ENCODE data around the gene MATN1. TPM values are rescaled to one million over a fixed set of nuclear protein-coding genes. Genes with fewer than 3 reads are reported as not detected.

Gene MATN1
- total and polyA plus RNA-seq, 9 donors = 0.71 to 2.1 (median 0.88) TPM

DNA sequence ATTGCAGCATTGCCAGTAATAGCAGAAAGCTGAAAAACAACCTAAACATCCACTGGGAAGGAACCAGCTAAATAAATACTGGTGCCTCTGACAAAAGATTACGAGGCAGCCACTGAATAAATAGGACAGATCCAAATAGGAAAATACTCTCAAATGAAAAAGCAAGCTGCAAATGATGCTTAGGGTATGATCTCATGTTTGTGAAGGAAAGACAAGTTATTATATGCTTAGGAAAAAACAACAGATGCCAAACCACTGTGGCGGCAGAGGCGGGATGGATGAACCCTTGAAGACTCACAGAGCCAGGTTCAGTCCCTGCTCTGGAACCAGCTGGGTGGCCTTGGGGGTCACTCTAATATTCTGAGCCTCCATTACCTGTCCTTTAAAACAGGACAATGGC, 41.6 kb downstream of the MATN1 start:
- 57% methylated on average over 2 of the region's 3 CpGs for WGBS (ENCODE audit: insufficient coverage)
- Histone ChIP-seq H3K36me3 (ENCODE audit: control insufficient read depth, insufficient read depth, low read length) (no peaks in the 10 kb centered on the region), H3K9me3 (replicated peaks; ENCODE audit: control insufficient read depth, low read depth, low read length) (peaks cover 3% of the 10 kb centered on the region), H3K4me1 (ENCODE audit: control insufficient read depth, insufficient read depth, low read length) (peaks cover 9% of the 10 kb centered on the region), H3K27me3 (ENCODE audit: control insufficient read depth, insufficient read depth, low read length) (peaks cover 44% of the 10 kb centered on the region), H3K4me3 (ENCODE audit: low read length) (no peak overlapping the region), H3K27ac (ENCODE audit: low read length) (no peak overlapping the region)
- no peak for DNase-seq

DNA sequence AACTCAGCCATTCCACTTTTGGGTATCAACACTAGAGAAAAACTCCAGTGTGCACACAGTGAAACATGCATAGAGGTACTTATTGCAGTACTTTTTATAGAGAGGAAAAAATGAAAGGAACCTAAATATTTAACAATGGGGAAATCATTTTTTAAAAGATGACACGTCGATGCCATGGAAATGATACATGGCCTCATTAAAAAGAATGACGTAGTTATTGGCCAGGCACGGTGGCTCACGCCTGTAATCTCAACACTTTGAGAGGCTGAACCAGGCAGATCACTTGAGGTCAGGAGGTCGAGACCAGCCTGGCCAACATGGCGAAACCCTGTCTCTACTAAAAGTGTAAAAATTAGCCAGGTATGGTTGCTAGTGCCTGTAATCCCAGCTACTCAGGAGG, 42.5 kb downstream of the MATN1 start:
- no peak for DNase-seq
- Histone ChIP-seq H3K36me3 (ENCODE audit: control insufficient read depth, insufficient read depth, low read length) (no peaks in the 10 kb centered on the region), H3K4me1 (ENCODE audit: control insufficient read depth, insufficient read depth, low read length) (peaks cover 9% of the 10 kb centered on the region), H3K9me3 (replicated peaks; ENCODE audit: control insufficient read depth, low read depth, low read length) (peaks cover 3% of the 10 kb centered on the region), H3K27me3 (ENCODE audit: control insufficient read depth, insufficient read depth, low read length) (peaks cover 37% of the 10 kb centered on the region), H3K4me3 (ENCODE audit: low read length) (no peak overlapping the region), H3K27ac (ENCODE audit: low read length) (no peak overlapping the region)
- 62% methylated on average over 6 of the region's 7 CpGs for WGBS (ENCODE audit: insufficient coverage)

DNA sequence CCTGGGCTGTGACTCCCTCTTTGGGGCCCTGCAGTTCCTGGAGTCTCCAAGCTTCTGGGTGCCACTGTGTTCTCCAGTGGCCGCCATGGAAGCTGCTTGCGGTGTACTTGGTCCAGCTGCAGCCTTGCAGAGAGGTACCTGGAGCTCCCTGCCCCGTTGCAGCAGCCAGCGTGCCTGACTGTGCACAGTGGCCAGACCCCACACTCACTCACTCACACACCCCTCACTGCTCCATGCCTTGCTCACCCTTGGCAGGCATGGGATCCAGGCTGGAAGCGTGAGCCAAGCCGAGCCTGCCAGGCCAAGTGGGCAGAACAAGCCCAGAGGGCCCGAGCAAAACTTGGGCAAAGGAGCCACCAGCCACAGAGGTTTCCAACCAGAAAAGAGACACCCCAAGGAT, 43.0 kb downstream of the MATN1 start:
- 100% methylated on average over 5 of the region's 7 CpGs for WGBS (ENCODE audit: insufficient coverage)
- peaks cover 32% of the 10 kb centered on the region for H3K27me3 ChIP-seq (ENCODE audit: control insufficient read depth, insufficient read depth, low read length)
- H3K4me3 ChIP-seq (ENCODE audit: low read length) = no peak overlapping the region
- no peak for DNase-seq
- H3K36me3 ChIP-seq (ENCODE audit: control insufficient read depth, insufficient read depth, low read length) = no peaks in the 10 kb centered on the region
- peaks cover 3% of the 10 kb centered on the region for H3K9me3 ChIP-seq (replicated peaks; ENCODE audit: control insufficient read depth, low read depth, low read length)
- H3K27ac ChIP-seq (ENCODE audit: low read length) = no peak overlapping the region
- peaks cover 6% of the 10 kb centered on the region for H3K4me1 ChIP-seq (ENCODE audit: control insufficient read depth, insufficient read depth, low read length)

DNA sequence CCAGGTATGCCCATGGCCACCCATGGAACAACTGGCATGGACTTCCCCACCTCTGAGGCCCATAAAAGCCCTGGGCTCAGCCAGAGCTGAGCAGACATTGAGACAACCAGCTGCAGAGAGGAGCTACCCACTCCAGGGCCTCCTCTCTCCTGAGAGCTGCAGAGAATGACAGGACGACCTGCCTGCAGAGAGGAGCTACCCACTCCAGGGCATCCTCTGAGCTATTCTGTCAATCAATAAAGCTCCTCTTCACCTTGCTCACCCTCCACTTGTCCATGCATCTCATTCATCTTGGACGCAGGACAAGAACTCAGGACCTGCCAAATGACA, 43.4 kb downstream of the MATN1 start:
- 50% methylated on average over 2 of the region's 2 CpGs for WGBS (ENCODE audit: insufficient coverage)
- Histone ChIP-seq H3K4me3 (ENCODE audit: low read length) (no peak overlapping the region), H3K9me3 (replicated peaks; ENCODE audit: control insufficient read depth, low read depth, low read length) (peaks cover 3% of the 10 kb centered on the region), H3K27me3 (ENCODE audit: control insufficient read depth, insufficient read depth, low read length) (peaks cover 27% of the 10 kb centered on the region), H3K4me1 (ENCODE audit: control insufficient read depth, insufficient read depth, low read length) (peaks cover 3% of the 10 kb centered on the region), H3K27ac (ENCODE audit: low read length) (no peak overlapping the region), H3K36me3 (ENCODE audit: control insufficient read depth, insufficient read depth, low read length) (no peaks in the 10 kb centered on the region)
- DNase-seq = no peak

DNA sequence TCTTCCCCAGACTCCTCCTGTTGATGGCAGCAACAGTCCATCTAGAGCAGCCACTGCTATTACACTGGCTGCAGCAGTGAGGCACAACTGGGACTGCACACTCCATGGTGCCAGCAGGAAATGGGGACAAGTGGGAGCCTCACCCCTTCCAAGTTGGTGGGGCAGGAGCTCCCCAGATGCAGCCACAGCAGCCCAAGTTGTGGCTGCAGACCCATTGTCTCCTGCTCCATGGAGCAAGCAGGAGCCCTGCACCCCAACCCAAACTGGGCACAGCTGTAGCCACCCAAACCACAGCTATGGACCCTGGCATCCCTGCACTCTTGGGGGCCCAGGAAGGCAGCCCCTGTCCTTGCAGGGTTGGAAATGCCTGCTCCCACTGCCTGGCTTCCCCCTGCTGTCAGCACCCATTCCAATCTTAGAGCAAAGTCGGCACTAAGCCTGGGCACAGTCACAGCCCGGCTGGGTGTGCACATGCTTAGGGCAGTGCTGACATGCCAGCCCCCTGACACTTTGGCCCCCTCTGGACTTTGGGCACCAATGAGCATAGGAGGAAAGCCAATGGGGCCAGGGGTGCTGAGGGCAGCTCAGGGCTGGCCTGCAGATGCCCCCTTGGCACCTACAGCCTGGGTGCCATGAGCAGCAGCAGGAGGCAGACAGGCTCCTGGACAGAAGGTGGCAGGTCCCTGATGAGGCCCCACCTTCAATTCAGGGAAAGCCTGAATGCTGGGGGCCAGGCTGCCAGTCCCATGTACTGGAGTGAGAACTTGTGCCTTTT, 44.0 kb downstream of the MATN1 start:
- WGBS (ENCODE audit: insufficient coverage) = 90% methylated on average over 2 of the region's 2 CpGs
- Histone ChIP-seq H3K27ac (ENCODE audit: low read length) (no peak overlapping the region), H3K27me3 (ENCODE audit: control insufficient read depth, insufficient read depth, low read length) (peaks cover 22% of the 10 kb centered on the region), H3K9me3 (replicated peaks; ENCODE audit: control insufficient read depth, low read depth, low read length) (peaks cover 3% of the 10 kb centered on the region), H3K4me1 (ENCODE audit: control insufficient read depth, insufficient read depth, low read length) (no peaks in the 10 kb centered on the region), H3K4me3 (ENCODE audit: low read length) (no peak overlapping the region), H3K36me3 (ENCODE audit: control insufficient read depth, insufficient read depth, low read length) (no peaks in the 10 kb centered on the region)
- no peak for DNase-seq

DNA sequence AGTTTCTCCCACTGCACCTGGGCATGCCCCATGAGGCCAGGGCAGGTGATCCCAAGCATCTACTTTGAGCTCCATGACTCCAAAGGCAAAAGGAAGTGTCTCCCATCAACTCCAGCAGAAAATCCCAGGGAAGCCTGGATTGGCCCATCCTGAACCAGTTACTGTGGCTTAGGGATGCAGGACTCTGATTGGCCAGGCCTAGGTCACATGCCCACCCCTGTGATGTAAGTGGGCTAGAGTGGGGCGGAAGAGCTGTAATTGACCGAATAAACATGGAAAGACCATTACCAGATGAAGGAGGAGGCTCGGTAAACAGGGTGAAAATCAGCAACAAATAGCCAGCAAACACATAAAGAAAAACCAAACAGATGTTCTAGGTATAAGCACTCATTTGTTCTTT, 45.2 kb downstream of the MATN1 start:
- no CpG with 5 or more reads among the region's 3 CpGs for WGBS (ENCODE audit: insufficient coverage)
- Histone ChIP-seq H3K4me1 (ENCODE audit: control insufficient read depth, insufficient read depth, low read length) (no peaks in the 10 kb centered on the region), H3K36me3 (ENCODE audit: control insufficient read depth, insufficient read depth, low read length) (no peaks in the 10 kb centered on the region), H3K27me3 (ENCODE audit: control insufficient read depth, insufficient read depth, low read length) (peaks cover 11% of the 10 kb centered on the region), H3K9me3 (replicated peaks; ENCODE audit: control insufficient read depth, low read depth, low read length) (peaks cover 3% of the 10 kb centered on the region), H3K27ac (ENCODE audit: low read length) (no peak overlapping the region), H3K4me3 (ENCODE audit: low read length) (no peak overlapping the region)
- DNase-seq = no peak

DNA sequence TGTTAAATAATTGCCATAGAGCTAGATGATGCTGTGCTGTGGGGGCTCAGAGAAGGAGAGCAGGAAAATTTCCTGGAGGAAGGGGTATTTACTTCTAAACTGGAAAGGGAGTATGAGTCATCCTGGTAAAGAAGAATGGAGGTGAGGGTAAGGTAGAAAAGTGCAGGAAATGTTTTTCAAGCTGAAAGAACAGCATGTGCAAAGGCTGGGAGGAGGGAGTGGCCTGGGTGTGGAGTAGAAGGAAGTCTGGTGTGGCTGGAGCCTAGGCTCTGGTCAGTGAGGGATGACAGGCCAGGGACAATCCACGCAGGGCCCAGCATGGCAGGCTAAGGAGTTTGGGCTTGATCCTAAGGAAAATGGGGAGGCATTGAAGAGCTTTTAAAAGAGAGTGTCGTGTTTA, 45.9 kb downstream of the MATN1 start:
- Histone ChIP-seq H3K4me1 (ENCODE audit: control insufficient read depth, insufficient read depth, low read length) (no peaks in the 10 kb centered on the region), H3K27ac (ENCODE audit: low read length) (no peak overlapping the region), H3K36me3 (ENCODE audit: control insufficient read depth, insufficient read depth, low read length) (no peaks in the 10 kb centered on the region), H3K9me3 (replicated peaks; ENCODE audit: control insufficient read depth, low read depth, low read length) (peaks cover 3% of the 10 kb centered on the region), H3K27me3 (ENCODE audit: control insufficient read depth, insufficient read depth, low read length) (peaks cover 6% of the 10 kb centered on the region), H3K4me3 (ENCODE audit: low read length) (no peak overlapping the region)
- WGBS (ENCODE audit: insufficient coverage) = 80% methylated on average over 2 of the region's 2 CpGs
- no peak for DNase-seq

DNA sequence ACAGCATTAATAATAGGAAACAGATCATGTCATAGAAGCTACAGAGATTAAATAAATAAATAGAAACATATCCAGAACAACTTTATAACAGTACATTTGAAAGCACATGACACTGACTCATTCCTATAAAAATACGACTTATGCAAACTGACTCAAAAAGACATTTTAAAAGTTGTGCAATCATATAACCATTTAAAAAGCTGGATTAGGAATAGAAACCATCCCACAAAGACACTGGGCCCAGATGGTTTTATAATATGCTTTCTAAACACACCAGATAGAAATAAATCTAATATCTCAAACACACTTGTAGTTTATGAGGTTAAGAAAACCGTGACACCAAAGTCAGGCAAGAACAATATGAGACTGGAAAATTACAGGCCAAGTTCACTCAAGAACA, 47.6 kb downstream of the MATN1 start:
- no peaks in the 10 kb centered on the region for H3K27me3 ChIP-seq (ENCODE audit: control insufficient read depth, insufficient read depth, low read length)
- no peaks in the 10 kb centered on the region for H3K36me3 ChIP-seq (ENCODE audit: control insufficient read depth, insufficient read depth, low read length)
- WGBS (ENCODE audit: insufficient coverage) = no CpG with 5 or more reads among the region's 2 CpGs
- H3K4me3 ChIP-seq (ENCODE audit: low read length) = no peak overlapping the region
- no peak for DNase-seq
- no peaks in the 10 kb centered on the region for H3K4me1 ChIP-seq (ENCODE audit: control insufficient read depth, insufficient read depth, low read length)
- peaks cover 3% of the 10 kb centered on the region for H3K9me3 ChIP-seq (replicated peaks; ENCODE audit: control insufficient read depth, low read depth, low read length)
- no peak overlapping the region for H3K27ac ChIP-seq (ENCODE audit: low read length)

DNA sequence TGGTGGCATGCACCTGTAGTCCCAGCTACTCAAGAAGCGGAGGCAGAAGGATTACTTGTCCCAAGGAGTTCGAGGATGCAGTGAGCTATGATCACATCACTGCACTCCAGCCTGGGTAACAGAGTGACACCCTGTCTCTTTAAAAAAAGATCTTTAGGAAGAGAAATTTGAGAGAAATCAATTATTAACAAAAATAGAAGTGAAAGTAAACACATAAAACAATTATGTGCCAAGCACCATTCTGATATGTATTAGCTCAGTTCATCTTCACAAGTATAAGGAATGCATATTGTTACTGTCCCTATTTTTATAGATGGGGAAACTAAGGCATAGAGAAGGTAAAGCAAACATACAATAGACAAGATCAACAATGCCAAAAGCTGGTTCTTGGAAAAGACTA, 48.1 kb downstream of the MATN1 start:
- no peaks in the 10 kb centered on the region for H3K4me1 ChIP-seq (ENCODE audit: control insufficient read depth, insufficient read depth, low read length)
- H3K4me3 ChIP-seq (ENCODE audit: low read length) = no peak overlapping the region
- DNase-seq = no peak
- peaks cover 3% of the 10 kb centered on the region for H3K9me3 ChIP-seq (replicated peaks; ENCODE audit: control insufficient read depth, low read depth, low read length)
- no peaks in the 10 kb centered on the region for H3K27me3 ChIP-seq (ENCODE audit: control insufficient read depth, insufficient read depth, low read length)
- WGBS (ENCODE audit: insufficient coverage) = no CpG with 5 or more reads among the region's 2 CpGs
- no peaks in the 10 kb centered on the region for H3K36me3 ChIP-seq (ENCODE audit: control insufficient read depth, insufficient read depth, low read length)
- H3K27ac ChIP-seq (ENCODE audit: low read length) = no peak overlapping the region

DNA sequence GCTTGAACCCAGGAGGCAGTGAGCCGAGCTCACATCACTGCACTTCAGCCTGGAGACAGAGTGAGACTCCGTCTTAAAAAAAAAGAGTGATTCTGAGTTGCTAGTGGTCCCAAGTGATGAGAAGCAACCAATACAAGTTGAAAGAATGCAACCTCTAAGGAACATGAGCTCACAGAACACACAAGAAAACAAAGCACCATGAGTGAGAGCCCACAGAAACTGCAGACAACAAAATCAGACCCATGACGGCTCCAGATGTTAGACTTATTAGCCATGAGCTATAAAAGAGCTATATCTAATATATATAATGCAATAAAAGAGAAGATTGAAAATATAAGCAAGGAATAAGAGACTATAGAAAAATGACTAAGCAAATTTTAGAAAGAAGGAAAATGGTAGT, 50.0 kb downstream of the MATN1 start:
- no peaks in the 10 kb centered on the region for H3K27me3 ChIP-seq (ENCODE audit: control insufficient read depth, insufficient read depth, low read length)
- H3K9me3 ChIP-seq (replicated peaks; ENCODE audit: control insufficient read depth, low read depth, low read length) = no peaks in the 10 kb centered on the region
- 88% methylated on average over 1 of the region's 3 CpGs for WGBS (ENCODE audit: insufficient coverage)
- H3K4me1 ChIP-seq (ENCODE audit: control insufficient read depth, insufficient read depth, low read length) = no peaks in the 10 kb centered on the region
- no peak overlapping the region for H3K27ac ChIP-seq (ENCODE audit: low read length)
- no peak for DNase-seq
- no peak overlapping the region for H3K4me3 ChIP-seq (ENCODE audit: low read length)
- no peaks in the 10 kb centered on the region for H3K36me3 ChIP-seq (ENCODE audit: control insufficient read depth, insufficient read depth, low read length)

DNA sequence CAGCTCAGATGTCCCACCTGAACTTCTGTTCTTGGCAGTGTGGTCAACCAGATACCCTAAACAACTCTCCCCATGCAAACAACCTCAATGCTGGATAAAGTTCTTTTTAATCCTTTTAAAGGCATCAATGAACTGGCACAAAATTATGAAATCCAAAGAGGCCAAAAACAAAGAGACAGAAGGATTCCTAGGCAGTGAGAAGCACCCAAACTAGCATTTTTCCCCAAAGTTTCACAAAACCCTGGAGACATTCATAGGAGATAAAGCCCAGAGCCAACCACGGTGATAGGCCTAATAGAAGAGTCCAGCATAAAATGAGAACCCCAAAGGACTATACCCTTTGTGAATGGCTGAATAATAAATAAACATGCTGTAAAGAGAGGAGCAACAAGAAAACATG, 50.7 kb downstream of the MATN1 start:
- Histone ChIP-seq H3K36me3 (ENCODE audit: control insufficient read depth, insufficient read depth, low read length) (no peaks in the 10 kb centered on the region), H3K9me3 (replicated peaks; ENCODE audit: control insufficient read depth, low read depth, low read length) (no peaks in the 10 kb centered on the region), H3K27ac (ENCODE audit: low read length) (no peak overlapping the region), H3K4me3 (ENCODE audit: low read length) (no peak overlapping the region), H3K27me3 (ENCODE audit: control insufficient read depth, insufficient read depth, low read length) (no peaks in the 10 kb centered on the region), H3K4me1 (ENCODE audit: control insufficient read depth, insufficient read depth, low read length) (no peaks in the 10 kb centered on the region)
- WGBS (ENCODE audit: insufficient coverage) = no CpG with 5 or more reads among the region's 1 CpG
- no peak for DNase-seq

All from muscle of leg (tissue), 11 donors.